ENCODE measurements around the gene IQCF2. TPM values are rescaled to one million over a fixed set of nuclear protein-coding genes. Genes with fewer than 3 reads are reported as not detected.

IQCF2 gene
- total RNA-seq: not detected

DNA sequence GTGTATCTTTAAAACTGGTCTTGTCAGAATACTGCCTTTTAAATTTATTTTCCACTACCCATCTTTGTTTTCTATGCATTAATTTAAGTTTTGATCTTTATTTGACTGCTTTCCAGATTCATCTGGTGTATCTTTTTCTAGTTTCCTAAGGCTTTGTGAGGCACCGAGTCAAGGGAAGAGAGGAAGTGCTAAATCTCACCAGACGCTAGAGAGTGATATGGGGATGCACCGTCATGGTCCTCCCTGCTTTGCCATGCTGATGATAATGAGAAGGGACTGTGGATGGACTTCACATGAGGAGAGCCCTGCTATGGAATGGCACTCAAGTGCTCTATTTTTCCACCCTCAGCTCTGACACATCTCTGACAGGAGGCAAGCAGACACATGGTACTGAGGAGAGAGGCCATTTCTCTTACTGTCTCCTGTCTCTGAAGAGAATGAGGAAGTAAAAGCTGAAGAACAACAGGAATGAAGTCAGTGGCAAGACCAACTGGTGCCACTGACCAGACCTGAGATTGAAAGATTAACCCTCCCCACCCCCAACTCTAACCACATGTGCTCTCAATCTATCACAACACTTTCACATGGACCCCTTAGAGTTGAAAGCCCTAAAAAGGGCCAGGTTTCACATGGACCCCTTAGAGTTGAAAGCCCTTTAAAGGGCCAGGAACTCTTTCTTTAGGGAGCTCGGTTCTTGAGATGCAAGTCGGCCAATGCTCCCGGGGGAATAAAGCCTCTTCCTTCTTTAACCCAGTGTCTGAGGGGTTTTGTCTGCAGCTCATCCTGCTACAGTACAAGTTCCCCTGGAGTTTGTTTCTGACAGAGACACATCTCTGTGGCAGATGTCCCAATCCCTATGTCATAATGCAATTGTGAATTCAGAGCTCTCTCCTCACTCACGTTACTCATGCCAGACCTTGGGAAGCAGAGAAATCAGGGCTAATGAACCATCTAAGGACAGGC lies at the start of gene IQCF2:
IQCF2 (plus strand) TSS at position 913 of the 963 bp plus-strand sequence. CDS start 52 bp downstream, outside the sequence.
- no peak for TF ChIP-seq POLR2A (IDR thresholded peaks at IDR 0.05)
- TF ChIP-seq, protein P1, sequence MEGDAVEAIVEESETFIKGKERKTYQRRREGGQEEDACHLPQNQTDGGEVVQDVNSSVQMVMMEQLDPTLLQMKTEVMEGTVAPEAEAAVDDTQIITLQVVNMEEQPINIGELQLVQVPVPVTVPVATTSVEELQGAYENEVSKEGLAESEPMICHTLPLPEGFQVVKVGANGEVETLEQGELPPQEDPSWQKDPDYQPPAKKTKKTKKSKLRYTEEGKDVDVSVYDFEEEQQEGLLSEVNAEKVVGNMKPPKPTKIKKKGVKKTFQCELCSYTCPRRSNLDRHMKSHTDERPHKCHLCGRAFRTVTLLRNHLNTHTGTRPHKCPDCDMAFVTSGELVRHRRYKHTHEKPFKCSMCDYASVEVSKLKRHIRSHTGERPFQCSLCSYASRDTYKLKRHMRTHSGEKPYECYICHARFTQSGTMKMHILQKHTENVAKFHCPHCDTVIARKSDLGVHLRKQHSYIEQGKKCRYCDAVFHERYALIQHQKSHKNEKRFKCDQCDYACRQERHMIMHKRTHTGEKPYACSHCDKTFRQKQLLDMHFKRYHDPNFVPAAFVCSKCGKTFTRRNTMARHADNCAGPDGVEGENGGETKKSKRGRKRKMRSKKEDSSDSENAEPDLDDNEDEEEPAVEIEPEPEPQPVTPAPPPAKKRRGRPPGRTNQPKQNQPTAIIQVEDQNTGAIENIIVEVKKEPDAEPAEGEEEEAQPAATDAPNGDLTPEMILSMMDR (IDR thresholded peaks at IDR 0.05 in 4 of 5, conservative IDR thresholded peaks at IDR 0.05 in 1 of 5): no peak
- Histone ChIP-seq H3K27me3 (no peaks in the 10 kb centered on the region), H3K36me3 (no peaks in the 10 kb centered on the region), H3K27ac (no peak within 1 kb of the TSS), H3K4me1 (no peaks in the 10 kb centered on the region), H3K4me3 (no peak within 1 kb of the TSS), H3K9me3 (no peaks in the 10 kb centered on the region)
- in situ Hi-C loops (cut with MboI; ENCODE audit: low sequenced_read_pairs in 4 of 4): no loop called here
- intact Hi-C loops (cut with DNase I; ENCODE audit: low total_unique reads): no loop called here
- ATAC-seq (no peak), DNase-seq (no peak)

GRCh38 chr3:51813539-51813938 lies 47.9 kb upstream of the IQCF2 start:
- Histone ChIP-seq H3K9me3 (no peaks in the 10 kb centered on the region), H3K27ac (no peak overlapping the region), H3K4me1 (no peaks in the 10 kb centered on the region), H3K36me3 (no peaks in the 10 kb centered on the region), H3K4me3 (no peak overlapping the region), H3K27me3 (no peaks in the 10 kb centered on the region)
- TF ChIP-seq, protein P1 (IDR thresholded peaks at IDR 0.05 in 4 of 5, conservative IDR thresholded peaks at IDR 0.05 in 1 of 5): no peak
- TF ChIP-seq POLR2A (IDR thresholded peaks at IDR 0.05): no peak
- ATAC-seq: peak in 1 of 2 donors; percentile 39
- intact Hi-C loops (cut with DNase I; ENCODE audit: low total_unique reads): no loop called here
- in situ Hi-C loops (cut with MboI; ENCODE audit: low sequenced_read_pairs in 4 of 4): no loop called here
- peak in 1 of 2 donors; percentile 51 for DNase-seq

GRCh38 chr3:51814034-51814433 lies 47.4 kb upstream of the IQCF2 start:
- TF ChIP-seq, protein P1 (IDR thresholded peaks at IDR 0.05 in 4 of 5, conservative IDR thresholded peaks at IDR 0.05 in 1 of 5): no peak
- TF ChIP-seq POLR2A (IDR thresholded peaks at IDR 0.05): no peak
- H3K4me1 ChIP-seq: no peaks in the 10 kb centered on the region
- H3K36me3 ChIP-seq: no peaks in the 10 kb centered on the region
- no peaks in the 10 kb centered on the region for H3K9me3 ChIP-seq
- H3K27ac ChIP-seq: no peak overlapping the region
- no peak for ATAC-seq
- H3K27me3 ChIP-seq: no peaks in the 10 kb centered on the region
- intact Hi-C loops (cut with DNase I; ENCODE audit: low total_unique reads): no loop called here
- in situ Hi-C loops (cut with MboI; ENCODE audit: low sequenced_read_pairs in 4 of 4): no loop called here
- no peak overlapping the region for H3K4me3 ChIP-seq
- no peak for DNase-seq

GRCh38 chr3:51815614-51816013 lies 45.8 kb upstream of the IQCF2 start:
- in situ Hi-C loops (cut with MboI; ENCODE audit: low sequenced_read_pairs in 4 of 4): no loop called here
- intact Hi-C loops (cut with DNase I; ENCODE audit: low total_unique reads): no loop called here
- Histone ChIP-seq H3K9me3 (no peaks in the 10 kb centered on the region), H3K4me3 (no peak overlapping the region), H3K27me3 (no peaks in the 10 kb centered on the region), H3K36me3 (no peaks in the 10 kb centered on the region), H3K4me1 (no peaks in the 10 kb centered on the region), H3K27ac (no peak overlapping the region)
- TF ChIP-seq POLR2A (IDR thresholded peaks at IDR 0.05): no peak
- TF ChIP-seq, protein P1 (IDR thresholded peaks at IDR 0.05 in 4 of 5, conservative IDR thresholded peaks at IDR 0.05 in 1 of 5): no peak
- no peak for DNase-seq
- no peak for ATAC-seq

Measured in gastrocnemius medialis (tissue), 4 donors.